Transverse colon (tissue), 4 donors: ENCODE data around the gene KRT28. TPM values are rescaled to one million over a fixed set of nuclear protein-coding genes. Genes with fewer than 3 reads are reported as not detected.

ENCODE experiments used
- DNase-seq: peaks from one replicate; pipeline ENCODE4 v3.0.0-alpha.2; 2019
- H3K27ac ChIP-seq, 4 donors: fragments of 200-600 bp; sonication (generic); 2 replicates each; pipeline ENCODE4 v1.5.1; 2016 to 2018; ENCODE audit warnings: inconsistent platforms in 4 of 4
- H3K27me3 ChIP-seq: fragments of 200-600 bp; sonication (generic); 2 replicates; pipeline ENCODE4 v1.5.1; 2017; ENCODE audit warnings: inconsistent platforms
- H3K36me3 ChIP-seq, 4 donors: fragments of 200-600 bp; sonication (generic); 2 replicates each; pipeline ENCODE4 v1.5.1; 2017 to 2019; ENCODE audit warnings: inconsistent platforms in 4 of 4
- H3K4me1 ChIP-seq, 4 donors: fragments of 200-600 bp; sonication (generic); 2 replicates each; pipeline ENCODE4 v1.5.1; 2017 to 2020; ENCODE audit warnings: inconsistent platforms in 4 of 4
- H3K4me3 ChIP-seq, 4 donors: fragments of 200-600 bp; sonication (generic); 1 replicate in 1 of 4; 2 replicates in 3 of 4; pipeline versions ENCODE4 v1.5.1 to v1.6.1; 2017 to 2019; ENCODE audit warnings: inconsistent platforms in 4 of 4
- H3K9me3 ChIP-seq, 2 donors: fragments of 200-600 bp; sonication (generic); 2 replicates each; pipeline ENCODE4 v1.5.1; 2017 to 2019; ENCODE audit warnings: inconsistent platforms in 2 of 2
- CTCF ChIP-seq, 5 experiments: fragments of 200-600 bp in 3 of 5; fragments of 450-650 bp in 2 of 5; sonication (generic) in 3 of 5; IDR thresholded peaks; 1 replicate in 2 of 5; 2 replicates in 3 of 5; pipeline ENCODE4 v1.5.1; 2016 to 2017; ENCODE audit warnings: antibody characterized with exemption in 5 of 5, inconsistent platforms in 3 of 5, mild to moderate bottlenecking in 2 of 5, moderate library complexity in 1 of 5
- EP300 ChIP-seq: sonication (generic); formaldehyde crosslinking; IDR thresholded peaks from one replicate; pipeline ENCODE4 v1.6.1; 2017; ENCODE audit warnings: antibody characterized with exemption, low read depth
- POLR2A ChIP-seq: fragments of 450-650 bp; IDR thresholded peaks from one replicate; pipeline ENCODE4 v1.6.1; 2016; ENCODE audit warnings: antibody characterized with exemption, mild to moderate bottlenecking, moderate library complexity
- POLR2AphosphoS5 ChIP-seq, 3 donors: sonication (generic); formaldehyde crosslinking; IDR thresholded peaks; one replicate each; pipeline ENCODE4 v1.6.1; 2016; ENCODE audit warnings: antibody characterized with exemption in 3 of 3
- WGBS, 2 donors: methylation state at CpG; one replicate each; pipeline ENCODE4 v1.1.5; 2018; ENCODE audit warnings: low coverage in 1 of 2; 5-methylcytosine and 5-hydroxymethylcytosine counted together
- in situ Hi-C, 4 donors: fragments of 200-750 bp; cut with MboI; loops; one replicate each; pipeline versions ENCODE4 v1.15.0 to v1.15.1; 2017; ENCODE audit warnings: low sequenced_read_pairs in 3 of 4, low pct_ligation_motif_present in 1 of 4, low pct_unique_long_range_greater_than_20kb in 1 of 4
- intact Hi-C: fragments of 100-400 bp; cut with DNase I; formaldehyde crosslinking; loops from one replicate; pipeline ENCODE4 v1.15.1; 2023; ENCODE audit warnings: low total_unique reads
- total RNA-seq, 4 donors: library from RNA; depleted of rRNA; stranded (reverse); fragments of >200 nt; gene quantifications; one replicate each; pipeline ENCODE4 v1.1.0, GENCODE V29; 2016

The KRT28 gene
- total RNA-seq, 4 donors from 2014 or later = not detected

GRCh38 chr17:40796846-40797245 is 2.9 kb downstream of the KRT28 start:
- no peak for DNase-seq
- 86% methylated on average over 27 of the region's 27 CpGs; no CpG with 5 or more reads in 1 of the 2 donors for WGBS, 2 donors
- TF ChIP-seq POLR2A (no peak), CTCF (IDR thresholded peaks at IDR 0.05) (no peak), EP300 (no peak), POLR2AphosphoS5 (IDR thresholded peaks at IDR 0.05) (no peak)
- Histone ChIP-seq H3K4me1 (no peaks in the 10 kb centered on the region), H3K9me3 (no peaks in the 10 kb centered on the region), H3K27ac (no peak overlapping the region), H3K36me3 (no peaks in the 10 kb centered on the region), H3K27me3 (peaks cover 78% of the 10 kb centered on the region), H3K4me3 (no peak overlapping the region)
- intact Hi-C loops (no loop called here), in situ Hi-C loops (loop anchor here in 3 of 4 donors (10.0 to 25.0 kb wide), 2 partner anchors 182 to 185 kb away; no protein-coding TSS in a partner anchor)

GRCh38 chr17:40795019-40795667 is 4.6 kb downstream of the KRT28 start:
- no peak for DNase-seq
- Histone ChIP-seq H3K4me3 (no peak overlapping the region), H3K9me3 (no peaks in the 10 kb centered on the region), H3K36me3 (no peaks in the 10 kb centered on the region), H3K4me1 (no peaks in the 10 kb centered on the region), H3K27me3 (peaks cover 65% of the 10 kb centered on the region), H3K27ac (no peak overlapping the region)
- in situ Hi-C loops = loop anchor here in 3 of 4 donors (10.0 to 25.0 kb wide), 2 partner anchors 180 to 183 kb away; no protein-coding TSS in a partner anchor
- intact Hi-C loops = no loop called here
- TF ChIP-seq CTCF (IDR thresholded peaks at IDR 0.05) (no peak), EP300 (no peak), POLR2A (no peak), POLR2AphosphoS5 (IDR thresholded peaks at IDR 0.05) (no peak)
- WGBS, 2 donors = 48 to 67% methylated on average over 6 to 10 of the region's 10 CpGs

GRCh38 chr17:40794466-40794865 is 5.3 kb downstream of the KRT28 start:
- no peak overlapping the region for H3K27ac ChIP-seq
- TF ChIP-seq POLR2A = no peak
- TF ChIP-seq POLR2AphosphoS5 (IDR thresholded peaks at IDR 0.05) = no peak
- no peak for TF ChIP-seq EP300
- no peak for TF ChIP-seq CTCF (IDR thresholded peaks at IDR 0.05)
- no peaks in the 10 kb centered on the region for H3K9me3 ChIP-seq
- no peak for DNase-seq
- peaks cover 59% of the 10 kb centered on the region for H3K27me3 ChIP-seq
- no peaks in the 10 kb centered on the region for H3K36me3 ChIP-seq
- H3K4me3 ChIP-seq = no peak overlapping the region
- no peaks in the 10 kb centered on the region for H3K4me1 ChIP-seq
- in situ Hi-C loops = loop anchor here (5.0 to 25.0 kb wide), 3 partner anchors 172 to 182 kb away; no protein-coding TSS in a partner anchor
- intact Hi-C loops = no loop called here
- WGBS, 2 donors = 65 to 79% methylated on average over 2 of the region's 2 CpGs

GRCh38 chr17:40793832-40794231 is 5.9 kb downstream of the KRT28 start:
- in situ Hi-C loops = loop anchor here (5.0 to 25.0 kb wide), 3 partner anchors 172 to 182 kb away; no protein-coding TSS in a partner anchor
- Histone ChIP-seq H3K27ac (no peak overlapping the region), H3K4me1 (no peaks in the 10 kb centered on the region), H3K36me3 (no peaks in the 10 kb centered on the region), H3K4me3 (no peak overlapping the region), H3K27me3 (peaks cover 53% of the 10 kb centered on the region), H3K9me3 (no peaks in the 10 kb centered on the region)
- 61 to 73% methylated on average over 3 to 10 of the region's 10 CpGs for WGBS, 2 donors
- no peak for DNase-seq
- TF ChIP-seq POLR2AphosphoS5 (IDR thresholded peaks at IDR 0.05) (no peak), EP300 (no peak), CTCF (IDR thresholded peaks at IDR 0.05) (no peak), POLR2A (no peak)
- intact Hi-C loops = no loop called here
